Neural cell (in vitro differentiated cells): Measurements from ENCODE around the gene TPSD1.
A peak's percentile ranks its signal among the peaks of the same experiment; 100 is the strongest.

Source experiments
- CTCF ChIP-seq: fragments of 450-650 bp; IDR thresholded peaks from 2 replicates; pipeline ENCODE4 v1.5.1; 2014; ENCODE audit warnings: antibody characterized with exemption, mild to moderate bottlenecking, moderate library complexity; ENCODE audit not compliant: poor library complexity, severe bottlenecking
- EP300 ChIP-seq: fragments of 450-650 bp; conservative IDR thresholded peaks from 2 replicates; pipeline ENCODE4 v1.6.1; 2014; ENCODE audit warnings: antibody characterized with exemption, mild to moderate bottlenecking, moderate library complexity; ENCODE audit not compliant: poor library complexity, severe bottlenecking
- REST ChIP-seq: IDR thresholded peaks from 2 replicates; pipeline ENCODE4 v1.6.1; 2012; ENCODE audit warnings: borderline replicate concordance

- TF ChIP-seq EP300 (no peak), CTCF (no peak), REST (peak; percentile 18)
Measured at GRCh38 chr16:1308036-1308976, 52.4 kb downstream of the TPSD1 start.
